GM10266 (cell line): ENCODE results near the gene TMEM116.

Experiments used
- DNase-seq: peaks from one replicate; pipeline ENCODE4 v3.0.0; 2012; ENCODE audit errors: extremely low spot score
- CTCF ChIP-seq: IDR thresholded peaks from 2 replicates; pipeline ENCODE4 v1.5.1; 2012; ENCODE audit warnings: mild to moderate bottlenecking, low read depth; ENCODE audit not compliant: control insufficient read depth, insufficient read depth; ENCODE audit errors: missing control alignments

The TMEM116 gene

GRCh38 chr12:111942557-111942956, 70.4 kb downstream of the TMEM116 start:
- DNase-seq: no peak
- TF ChIP-seq CTCF: no peak

GRCh38 chr12:111937429-111937828, 75.5 kb downstream of the TMEM116 start:
- no peak for TF ChIP-seq CTCF
- no peak for DNase-seq

- TF ChIP-seq CTCF: no peak
- no peak for DNase-seq
Measured at GRCh38 chr12:111936869-111937268, 76.1 kb downstream of the TMEM116 start.

GRCh38 chr12:111932241-111932640, 80.7 kb downstream of the TMEM116 start:
- no peak for DNase-seq
- no peak for TF ChIP-seq CTCF

GRCh38 chr12:111927346-111927745, 85.6 kb downstream of the TMEM116 start:
- no peak for TF ChIP-seq CTCF
- no peak for DNase-seq

GRCh38 chr12:111926631-111927030, 86.3 kb downstream of the TMEM116 start:
- no peak for TF ChIP-seq CTCF
- no peak for DNase-seq

- no peak for DNase-seq
- TF ChIP-seq CTCF: no peak
Measured at GRCh38 chr12:111925171-111925570, 87.8 kb downstream of the TMEM116 start.
